Measurements from ENCODE around the gene OXCT2. TPM values are rescaled to one million over a fixed set of nuclear protein-coding genes. Genes with fewer than 3 reads are reported as not detected.
"Not testable (repeated sequence)": the region's sequence is repeated elsewhere in the genome, so short reads cannot be mapped to it uniquely, and the experiment has no call there.

The OXCT2 gene
- total RNA-seq, 1 donor from 2014 or later = not detected

GRCh38 chr1:39763619-39764374 lies 7.4 kb downstream of the OXCT2 start:
- not testable (repeated sequence) for H3K36me3 ChIP-seq (ENCODE audit: control insufficient read depth in 3 of 3, insufficient read depth in 3 of 3, low read length in 3 of 3); H3K27ac ChIP-seq (ENCODE audit: low read depth, low read length); H3K27me3 ChIP-seq (ENCODE audit: control insufficient read depth in 3 of 3, insufficient read depth in 3 of 3, low read length in 3 of 3); H3K9me3 ChIP-seq (ENCODE audit: control insufficient read depth in 3 of 3, low read length in 3 of 3); H3K4me3 ChIP-seq (ENCODE audit: low read length in 3 of 3); H3K4me1 ChIP-seq (ENCODE audit: control insufficient read depth in 3 of 3, insufficient read depth in 3 of 3, low read length in 3 of 3); H3K9ac ChIP-seq (ENCODE audit: low read depth in 1 of 3, low read length in 3 of 3)

DNA sequence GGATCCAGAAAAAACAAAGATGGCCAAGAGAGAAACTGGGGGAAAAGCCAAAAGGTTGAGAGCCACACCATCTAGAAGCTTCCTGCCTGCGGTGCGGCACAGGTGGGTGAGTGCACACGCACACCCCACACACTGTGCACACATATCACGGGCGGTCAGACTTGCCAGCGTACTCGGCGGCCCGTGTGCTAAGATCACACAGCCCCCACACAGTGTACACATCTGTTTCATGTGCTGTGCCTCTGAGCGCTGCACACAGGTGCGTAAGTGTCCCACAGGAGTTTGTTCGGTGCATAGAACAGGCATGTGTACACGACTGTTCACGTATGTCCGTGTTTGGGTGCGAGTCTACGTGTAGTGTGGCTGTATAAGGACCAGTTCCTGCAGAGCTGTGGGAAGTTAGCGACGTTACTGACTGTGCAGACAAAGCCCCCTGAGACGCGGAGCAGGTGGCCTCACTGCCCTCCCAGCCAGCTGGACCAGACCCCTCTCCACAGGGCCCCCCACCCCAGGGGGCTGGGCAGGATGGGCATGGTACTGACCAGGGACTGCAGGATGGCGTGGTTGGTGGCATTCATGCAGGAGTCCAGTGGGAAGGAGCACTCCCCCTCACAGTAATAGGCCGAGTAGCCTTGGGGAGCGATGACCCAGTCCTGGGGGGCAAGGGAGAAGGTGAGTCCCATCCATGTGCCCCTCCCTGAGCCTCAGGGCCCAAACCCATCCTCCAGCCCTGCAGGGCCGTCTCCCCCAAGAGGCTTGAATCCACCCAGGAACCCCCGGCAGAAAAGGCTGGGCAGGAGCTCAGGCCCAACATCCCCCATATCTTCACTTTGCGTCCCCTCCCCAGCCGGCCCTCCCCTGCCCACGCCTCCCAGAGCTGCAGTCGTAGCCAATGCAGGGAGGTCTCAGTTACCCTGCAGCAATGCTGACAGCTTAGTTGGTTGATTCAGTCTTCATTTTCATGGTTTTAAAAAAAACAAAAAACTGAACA lies 8.3 kb downstream of the OXCT2 start:
- Histone ChIP-seq H3K36me3 (ENCODE audit: control insufficient read depth in 3 of 3, insufficient read depth in 3 of 3, low read length in 3 of 3) (peaks cover 8 to 14% (median 13%) of the 10 kb centered on the region in 3 donors), H3K9me3 (ENCODE audit: control insufficient read depth in 3 of 3, low read length in 3 of 3) (no peaks in the 10 kb centered on the region), H3K9ac (ENCODE audit: low read depth in 1 of 3, low read length in 3 of 3) (no peak overlapping the region), H3K4me3 (ENCODE audit: low read length in 3 of 3) (no peak overlapping the region), H3K4me1 (ENCODE audit: control insufficient read depth in 3 of 3, insufficient read depth in 3 of 3, low read length in 3 of 3) (no peaks in the 10 kb centered on the region), H3K27me3 (ENCODE audit: control insufficient read depth in 3 of 3, insufficient read depth in 3 of 3, low read length in 3 of 3) (no peaks in the 10 kb centered on the region), H3K27ac (ENCODE audit: low read depth, low read length) (no peak overlapping the region)

DNA sequence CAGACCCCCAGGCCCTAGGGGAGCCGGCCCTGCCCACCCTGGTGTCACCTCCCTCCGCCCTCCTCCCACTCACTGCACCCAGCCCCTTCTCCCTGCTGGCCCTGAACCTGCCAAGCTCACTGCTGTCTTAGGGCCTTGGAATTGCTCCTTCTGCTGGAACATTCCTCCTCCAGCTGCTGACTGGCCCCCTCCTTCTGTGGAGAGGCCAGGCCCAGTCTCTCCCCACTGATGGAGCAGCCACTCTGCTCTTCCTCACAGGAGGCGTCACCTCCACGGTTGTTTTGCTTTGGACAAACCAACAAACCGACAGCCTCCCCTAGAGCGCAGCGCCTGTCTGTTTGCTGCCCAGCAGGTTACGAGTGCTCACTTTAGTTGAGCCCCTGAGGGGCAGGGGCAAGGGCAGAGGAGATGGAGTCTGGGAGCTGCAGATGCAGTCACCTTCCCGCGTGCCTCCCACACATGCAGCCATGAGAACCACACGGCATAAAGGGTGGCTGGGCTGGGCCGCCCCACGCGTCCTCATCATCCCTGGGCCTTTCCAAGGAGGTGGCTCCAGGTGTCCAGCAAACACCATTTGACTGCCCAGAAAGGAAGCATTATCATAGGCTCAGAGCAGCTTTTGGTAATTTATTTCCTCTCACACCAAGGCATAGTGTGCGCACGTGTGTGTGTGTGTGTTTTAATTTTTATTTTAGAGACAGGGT lies 9.4 kb downstream of the OXCT2 start:
- no peak overlapping the region for H3K27ac ChIP-seq (ENCODE audit: low read depth, low read length)
- no peaks in the 10 kb centered on the region for H3K4me1 ChIP-seq (ENCODE audit: control insufficient read depth in 3 of 3, insufficient read depth in 3 of 3, low read length in 3 of 3)
- no peak overlapping the region for H3K9ac ChIP-seq (ENCODE audit: low read depth in 1 of 3, low read length in 3 of 3)
- H3K4me3 ChIP-seq (ENCODE audit: low read length in 3 of 3) = no peak overlapping the region
- no peaks in the 10 kb centered on the region for H3K9me3 ChIP-seq (ENCODE audit: control insufficient read depth in 3 of 3, low read length in 3 of 3)
- peaks cover 9 to 24% (median 17%) of the 10 kb centered on the region in 3 donors for H3K36me3 ChIP-seq (ENCODE audit: control insufficient read depth in 3 of 3, insufficient read depth in 3 of 3, low read length in 3 of 3)
- H3K27me3 ChIP-seq (ENCODE audit: control insufficient read depth in 3 of 3, insufficient read depth in 3 of 3, low read length in 3 of 3) = no peaks in the 10 kb centered on the region

GRCh38 chr1:39761016-39761415 lies 10.1 kb downstream of the OXCT2 start:
- no peak overlapping the region for H3K9ac ChIP-seq (ENCODE audit: low read depth in 1 of 3, low read length in 3 of 3)
- no peak overlapping the region for H3K4me3 ChIP-seq (ENCODE audit: low read length in 3 of 3)
- peaks cover 13 to 27% (median 21%) of the 10 kb centered on the region in 3 donors for H3K36me3 ChIP-seq (ENCODE audit: control insufficient read depth in 3 of 3, insufficient read depth in 3 of 3, low read length in 3 of 3)
- no peaks in the 10 kb centered on the region for H3K27me3 ChIP-seq (ENCODE audit: control insufficient read depth in 3 of 3, insufficient read depth in 3 of 3, low read length in 3 of 3)
- no peak overlapping the region for H3K27ac ChIP-seq (ENCODE audit: low read depth, low read length)
- H3K4me1 ChIP-seq (ENCODE audit: control insufficient read depth in 3 of 3, insufficient read depth in 3 of 3, low read length in 3 of 3) = no peaks in the 10 kb centered on the region
- no peaks in the 10 kb centered on the region for H3K9me3 ChIP-seq (ENCODE audit: control insufficient read depth in 3 of 3, low read length in 3 of 3)

DNA sequence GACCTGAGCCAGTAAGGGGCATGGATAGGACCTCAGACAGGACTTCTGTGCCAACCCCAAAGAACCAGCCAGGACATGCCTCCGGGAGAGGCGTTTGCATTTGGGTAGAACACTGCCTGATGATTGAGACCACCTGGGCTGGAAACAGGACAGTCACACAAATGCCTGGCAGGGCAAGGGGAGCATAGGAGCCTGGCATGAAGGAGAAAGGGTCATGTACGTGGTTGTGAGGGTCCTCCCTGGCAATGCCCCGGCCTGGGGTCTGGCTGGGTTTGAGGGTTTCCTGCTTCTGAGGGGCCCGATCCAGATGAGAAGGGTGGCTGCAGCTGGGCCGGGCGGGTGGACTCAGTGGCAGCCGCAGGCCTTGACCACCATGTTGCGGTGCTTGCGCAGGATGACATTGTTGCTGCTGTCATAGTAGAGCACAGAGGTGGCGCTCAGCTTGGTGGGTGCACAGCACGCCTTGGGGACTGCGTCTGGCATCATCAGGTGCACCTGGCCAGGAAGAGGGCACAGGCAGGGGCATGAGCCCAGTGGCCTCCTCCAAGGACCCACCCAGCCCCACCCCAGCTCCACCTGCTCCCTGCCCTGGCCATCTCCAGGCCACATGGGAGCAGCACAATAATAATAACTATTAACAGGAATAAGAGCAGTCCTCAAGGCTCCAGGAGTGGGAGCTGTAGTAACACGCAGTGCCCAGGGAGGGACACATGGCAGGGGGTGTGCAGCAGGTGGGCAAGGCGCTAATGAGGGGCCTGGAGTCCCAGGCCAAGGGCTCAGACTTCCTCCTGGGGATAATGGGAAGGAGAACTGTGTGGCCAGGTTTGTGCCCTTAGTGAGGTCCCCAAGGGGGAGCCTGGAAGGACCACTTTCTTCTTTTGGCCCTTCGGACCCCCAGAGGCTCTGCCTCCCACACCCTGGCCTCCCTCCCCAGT lies 10.8 kb downstream of the OXCT2 start:
- no peak overlapping the region for H3K4me3 ChIP-seq (ENCODE audit: low read length in 3 of 3)
- no peaks in the 10 kb centered on the region for H3K27me3 ChIP-seq (ENCODE audit: control insufficient read depth in 3 of 3, insufficient read depth in 3 of 3, low read length in 3 of 3)
- no peaks in the 10 kb centered on the region for H3K4me1 ChIP-seq (ENCODE audit: control insufficient read depth in 3 of 3, insufficient read depth in 3 of 3, low read length in 3 of 3)
- H3K27ac ChIP-seq (ENCODE audit: low read depth, low read length) = no peak overlapping the region
- H3K9me3 ChIP-seq (ENCODE audit: control insufficient read depth in 3 of 3, low read length in 3 of 3) = no peaks in the 10 kb centered on the region
- H3K36me3 ChIP-seq (ENCODE audit: control insufficient read depth in 3 of 3, insufficient read depth in 3 of 3, low read length in 3 of 3) = peaks cover 20 to 34% (median 27%) of the 10 kb centered on the region in 3 donors
- no peak overlapping the region for H3K9ac ChIP-seq (ENCODE audit: low read depth in 1 of 3, low read length in 3 of 3)

GRCh38 chr1:39759436-39759726 lies 11.8 kb downstream of the OXCT2 start:
- Histone ChIP-seq H3K4me3 (ENCODE audit: low read length in 3 of 3) (no peak overlapping the region), H3K4me1 (ENCODE audit: control insufficient read depth in 3 of 3, insufficient read depth in 3 of 3, low read length in 3 of 3) (no peaks in the 10 kb centered on the region), H3K27me3 (ENCODE audit: control insufficient read depth in 3 of 3, insufficient read depth in 3 of 3, low read length in 3 of 3) (no peaks in the 10 kb centered on the region), H3K27ac (ENCODE audit: low read depth, low read length) (no peak overlapping the region), H3K36me3 (ENCODE audit: control insufficient read depth in 3 of 3, insufficient read depth in 3 of 3, low read length in 3 of 3) (peaks cover 28 to 43% (median 36%) of the 10 kb centered on the region in 3 donors), H3K9ac (ENCODE audit: low read depth in 1 of 3, low read length in 3 of 3) (no peak overlapping the region), H3K9me3 (ENCODE audit: control insufficient read depth in 3 of 3, low read length in 3 of 3) (no peaks in the 10 kb centered on the region)

DNA sequence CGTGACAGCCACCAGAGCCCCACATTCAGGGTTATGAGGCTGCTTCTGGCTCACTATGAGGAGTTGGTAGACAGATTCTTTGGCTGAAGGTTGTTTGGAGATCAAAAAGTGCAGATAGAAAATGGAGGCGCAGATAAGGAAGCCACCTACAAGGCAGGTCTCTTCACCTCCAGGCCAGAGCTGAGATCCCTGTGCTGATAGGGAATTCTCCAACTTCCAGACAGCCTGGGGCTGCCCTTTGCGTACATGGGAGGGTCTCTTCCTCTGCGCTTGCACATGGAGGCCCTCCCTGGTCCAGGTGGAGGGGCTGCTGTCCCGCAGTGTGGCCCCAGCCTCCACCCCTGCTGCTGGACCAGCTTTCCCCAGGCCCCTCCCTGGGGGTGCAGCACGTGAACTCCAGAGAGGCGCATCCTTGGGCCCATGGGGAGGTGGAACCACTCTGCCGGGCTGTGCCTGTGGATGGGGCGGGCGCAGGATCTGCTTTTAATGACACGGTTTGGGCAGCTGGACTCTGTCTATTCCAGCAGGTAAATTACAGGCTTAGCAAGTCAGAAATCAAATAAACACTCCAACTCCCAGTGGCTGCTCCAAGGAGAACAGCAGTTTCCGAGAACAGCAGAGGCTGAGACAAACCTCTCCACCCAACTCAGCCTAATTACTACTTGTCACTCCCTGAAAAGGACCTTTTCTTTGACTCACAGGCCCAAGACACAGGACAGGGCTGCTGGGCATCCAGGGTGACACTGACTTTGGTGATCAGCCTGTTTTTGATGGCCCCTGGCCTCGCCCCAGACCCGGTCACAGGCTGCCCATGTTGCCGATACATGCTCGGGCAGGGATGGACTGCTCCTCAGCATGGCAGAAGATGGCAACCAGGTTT lies 12.4 kb downstream of the OXCT2 start:
- H3K36me3 ChIP-seq (ENCODE audit: control insufficient read depth in 3 of 3, insufficient read depth in 3 of 3, low read length in 3 of 3) = peaks cover 33 to 49% (median 42%) of the 10 kb centered on the region in 3 donors
- H3K9ac ChIP-seq (ENCODE audit: low read depth in 1 of 3, low read length in 3 of 3) = no peak overlapping the region
- H3K27me3 ChIP-seq (ENCODE audit: control insufficient read depth in 3 of 3, insufficient read depth in 3 of 3, low read length in 3 of 3) = no peaks in the 10 kb centered on the region
- H3K27ac ChIP-seq (ENCODE audit: low read depth, low read length) = no peak overlapping the region
- no peaks in the 10 kb centered on the region for H3K4me1 ChIP-seq (ENCODE audit: control insufficient read depth in 3 of 3, insufficient read depth in 3 of 3, low read length in 3 of 3)
- H3K4me3 ChIP-seq (ENCODE audit: low read length in 3 of 3) = no peak overlapping the region
- no peaks in the 10 kb centered on the region for H3K9me3 ChIP-seq (ENCODE audit: control insufficient read depth in 3 of 3, low read length in 3 of 3)

DNA sequence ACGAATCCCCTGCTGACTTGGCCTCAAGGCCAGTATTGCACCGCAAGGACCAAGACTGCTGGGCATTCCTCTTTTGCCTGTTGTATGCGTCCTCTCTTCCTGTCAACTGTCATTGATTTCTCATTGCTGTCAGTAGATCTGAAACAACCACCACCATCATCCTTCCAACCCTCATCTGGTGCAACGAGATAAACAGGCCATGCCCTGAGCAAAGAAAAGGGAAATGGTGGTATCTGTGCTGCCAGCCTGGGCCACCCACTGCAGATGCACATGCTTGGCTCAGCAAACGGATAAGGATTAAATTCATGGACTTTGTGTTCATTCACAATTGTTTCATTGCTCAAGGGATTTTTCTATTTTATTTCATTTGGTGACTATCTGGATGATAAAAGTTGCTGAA lies 13.6 kb downstream of the OXCT2 start:
- H3K27me3 ChIP-seq (ENCODE audit: control insufficient read depth in 3 of 3, insufficient read depth in 3 of 3, low read length in 3 of 3) = no peaks in the 10 kb centered on the region
- H3K9me3 ChIP-seq (ENCODE audit: control insufficient read depth in 3 of 3, low read length in 3 of 3) = no peaks in the 10 kb centered on the region
- no peak overlapping the region for H3K4me3 ChIP-seq (ENCODE audit: low read length in 3 of 3)
- H3K4me1 ChIP-seq (ENCODE audit: control insufficient read depth in 3 of 3, insufficient read depth in 3 of 3, low read length in 3 of 3) = no peaks in the 10 kb centered on the region
- H3K27ac ChIP-seq (ENCODE audit: low read depth, low read length) = no peak overlapping the region
- H3K9ac ChIP-seq (ENCODE audit: low read depth in 1 of 3, low read length in 3 of 3) = no peak overlapping the region
- peaks cover 44 to 62% (median 51%) of the 10 kb centered on the region in 3 donors for H3K36me3 ChIP-seq (ENCODE audit: control insufficient read depth in 3 of 3, insufficient read depth in 3 of 3, low read length in 3 of 3)
